VCaP (cell line): ENCODE measurements around the gene SMIM45.

Experiments used
- H3K27ac ChIP-seq: fragments of 450-650 bp; 2 replicates; pipeline ENCODE4 v1.5.1; 2017
- CTCF ChIP-seq: fragments of 450-650 bp; conservative IDR thresholded peaks from 2 replicates; pipeline ENCODE4 v1.5.1; 2017; ENCODE audit warnings: mild to moderate bottlenecking, moderate library complexity

SMIM45 gene

DNA sequence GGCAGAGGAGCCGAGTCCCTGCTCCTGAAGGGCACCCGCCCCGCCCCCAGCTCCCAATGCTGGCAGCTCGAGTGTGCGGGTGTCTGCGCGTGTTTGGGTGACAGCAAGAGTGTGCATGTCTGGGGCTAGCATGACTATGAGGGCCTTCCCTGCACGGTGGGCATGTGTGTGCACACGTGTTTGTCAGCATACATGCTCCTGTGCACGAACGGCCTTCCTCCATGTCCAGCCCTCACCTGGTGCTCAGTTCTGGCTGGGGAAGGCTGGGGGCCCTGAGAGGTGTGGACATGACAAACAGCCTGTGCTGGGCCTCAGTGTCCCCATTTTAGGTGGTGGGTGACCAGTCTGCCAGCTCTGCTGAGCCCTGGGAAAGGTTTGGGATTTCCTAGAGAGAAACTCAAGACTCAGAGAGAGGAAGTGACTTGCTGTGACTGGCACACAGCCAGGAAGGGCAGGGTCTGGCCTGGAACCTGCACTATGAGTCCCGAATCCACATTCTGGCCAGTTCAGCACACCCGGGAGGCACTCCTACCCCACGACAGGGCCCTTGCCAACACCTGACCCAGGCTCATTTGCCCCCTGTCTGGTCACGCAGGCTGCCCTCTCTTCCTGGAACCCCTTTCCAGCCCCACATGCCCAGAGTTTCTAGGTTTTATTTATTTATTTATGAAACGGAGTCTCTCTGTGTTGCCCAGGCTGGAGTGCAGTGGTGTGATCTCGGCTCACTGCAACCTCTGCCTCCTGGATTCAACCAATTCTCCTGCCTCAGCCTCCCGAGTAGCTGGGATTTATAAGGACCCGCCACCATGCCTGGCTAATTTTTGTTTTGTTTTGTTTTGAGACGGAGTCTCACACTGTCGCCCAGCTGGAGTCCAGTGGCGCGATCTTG is 33.8 kb upstream of the SMIM45 start:
- H3K27ac ChIP-seq: no peak overlapping the region
- TF ChIP-seq CTCF: no peak

GRCh38 chr22:41919357-41920224 is 32.4 kb upstream of the SMIM45 start:
- no peak for TF ChIP-seq CTCF
- no peak overlapping the region for H3K27ac ChIP-seq

- no peak for TF ChIP-seq CTCF
- no peak overlapping the region for H3K27ac ChIP-seq
Measured at GRCh38 chr22:41920271-41920976, 31.5 kb upstream of the SMIM45 start.

DNA sequence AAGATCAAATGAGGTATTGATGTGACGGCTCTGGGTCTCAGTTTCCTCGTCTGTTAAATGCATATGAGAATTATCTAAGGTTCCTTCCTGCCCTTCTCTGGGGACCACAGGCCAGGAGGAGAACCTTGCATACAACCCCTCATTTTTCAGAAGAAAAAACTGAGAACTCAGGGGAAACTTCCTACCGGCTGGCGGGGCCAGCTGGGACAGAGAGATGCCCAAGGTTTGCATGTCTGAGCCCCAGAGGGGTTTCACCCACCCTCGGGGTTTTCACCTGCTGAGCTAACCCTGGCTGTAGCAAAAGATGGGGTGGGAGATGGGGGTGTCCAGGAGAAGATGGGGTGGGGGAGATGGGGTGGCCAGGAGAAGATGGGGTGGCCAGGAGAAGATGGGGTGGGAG is 29.6 kb upstream of the SMIM45 start:
- no peak for TF ChIP-seq CTCF
- H3K27ac ChIP-seq: no peak overlapping the region

DNA sequence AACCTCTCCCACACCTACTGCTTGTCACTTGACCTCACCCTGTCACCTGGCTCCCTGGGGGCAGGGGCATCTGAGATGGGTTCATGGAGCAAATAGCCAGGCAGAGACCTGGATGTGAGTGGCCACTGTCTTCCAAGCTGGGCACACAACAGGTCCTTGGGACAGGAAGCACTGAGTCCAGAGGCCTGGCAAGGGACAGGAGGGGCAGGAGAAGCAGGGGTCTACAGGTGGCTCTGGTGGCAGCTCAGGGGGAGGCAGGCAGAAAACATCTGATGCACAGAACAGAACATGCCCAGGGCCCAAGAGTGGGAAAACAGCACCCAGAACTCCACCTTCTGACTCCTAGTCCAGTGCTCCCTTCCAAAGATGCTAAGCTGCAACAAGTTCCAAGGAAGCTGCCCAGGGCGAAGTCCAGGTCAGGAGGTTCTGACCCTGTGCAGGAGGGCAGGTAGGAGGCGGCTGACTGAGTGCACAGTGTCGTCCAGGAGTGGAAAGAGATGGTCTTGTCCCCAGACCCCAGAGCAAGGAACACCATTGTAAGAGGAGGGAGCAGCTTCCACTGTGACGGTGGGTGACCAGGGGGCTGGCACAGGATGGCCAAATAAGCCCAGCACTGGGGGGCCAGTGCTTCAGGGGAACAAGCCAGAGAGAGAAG is 28.9 kb upstream of the SMIM45 start:
- no peak overlapping the region for H3K27ac ChIP-seq

GRCh38 chr22:41923595-41924276 is 28.2 kb upstream of the SMIM45 start:
- no peak for TF ChIP-seq CTCF

More for the DNA sequence above, 28.9 kb upstream of the SMIM45 start:
- no peak for TF ChIP-seq CTCF

More at GRCh38 chr22:41923595-41924276, 28.2 kb upstream of the SMIM45 start:
- no peak overlapping the region for H3K27ac ChIP-seq
